H1 (cell line): ENCODE measurements around the gene MPRIP. TPM values are rescaled to one million over a fixed set of nuclear protein-coding genes. Genes with fewer than 3 reads are reported as not detected.

Experiments used
- CTCF ChIA-PET: fragments of 300-600 bp; sonication (Branson Sonifier 250); formaldehyde crosslinking; loops from one replicate; lab custom pipeline; 2021; ENCODE audit not compliant: partially characterized antibody; lab: Charles Lee
- POLR2A ChIA-PET: fragments of 300-600 bp; sonication (Branson Sonifier 250); formaldehyde crosslinking; loops from one replicate; lab custom pipeline; 2021; ENCODE audit warnings: inconsistent platforms; ENCODE audit not compliant: partially characterized antibody; lab: Charles Lee
- DNase-seq, 2 experiments: peaks; one replicate each; pipeline versions ENCODE4 v3.0.0 to v3.0.0-alpha.2; 2010 to 2022; ENCODE audit warnings: low spot score in 2 of 2, low read depth in 1 of 2, mixed read lengths in 1 of 2
- FAIRE-seq: peaks from 2 replicates; lab custom pipeline; 2011; peaks lifted over from hg19 to GRCh38; lab: Jason Lieb, UNC
- H2AFZ ChIP-seq: 2 replicates; pipeline ENCODE4 v1.8.1; 2012; ENCODE audit warnings: low read length, inconsistent platforms
- H2AK5ac ChIP-seq: 2 replicates; pipeline ENCODE4 v1.6.1; 2013; ENCODE audit warnings: low read depth, low read length
- H2BK120ac ChIP-seq: replicated peaks from 2 replicates; pipeline ENCODE3; 2013; ENCODE audit warnings: low read depth, low read length, inconsistent platforms
- H2BK12ac ChIP-seq: 2 replicates; pipeline ENCODE4 v1.6.1; 2013; ENCODE audit warnings: low read depth, low read length
- H2BK15ac ChIP-seq: 2 replicates; pipeline ENCODE4 v1.6.1; 2013; ENCODE audit warnings: low read length
- H2BK20ac ChIP-seq: 2 replicates; pipeline ENCODE4 v1.6.1; 2013; ENCODE audit warnings: low read length
- H2BK5ac ChIP-seq: 2 replicates; pipeline ENCODE4 v1.6.1; 2013; ENCODE audit warnings: low read depth, low read length
- H3K14ac ChIP-seq: 2 replicates; pipeline ENCODE4 v1.6.1; 2013; ENCODE audit warnings: inconsistent platforms; ENCODE audit not compliant: insufficient read length
- H3K18ac ChIP-seq: 2 replicates; pipeline ENCODE4 v1.6.1; 2013; ENCODE audit warnings: low read length; ENCODE audit errors: extremely low read depth
- H3K23ac ChIP-seq: 2 replicates; pipeline ENCODE4 v1.6.1; 2013; ENCODE audit warnings: inconsistent platforms; ENCODE audit not compliant: insufficient read length
- H3K23me2 ChIP-seq: 2 replicates; pipeline ENCODE4 v1.6.1; 2013; ENCODE audit warnings: low read depth, low read length
- H3K27ac ChIP-seq: 2 replicates; pipeline ENCODE4 v1.6.1; 2011; ENCODE audit warnings: low read depth, low read length, inconsistent platforms
- H3K27me3 ChIP-seq, 4 experiments: replicated peaks in 1 of 4; 1 replicate in 1 of 4; 2 replicates in 3 of 4; pipeline versions ENCODE4 v1.6.1 to v1.8.1; 2011 to 2013; ENCODE audit warnings: low read length in 3 of 4, mild to moderate bottlenecking in 3 of 4, inconsistent platforms in 2 of 4, mixed read lengths in 2 of 4, moderate library complexity in 1 of 4; ENCODE audit not compliant: control insufficient read depth in 3 of 4, insufficient read depth in 3 of 4; ENCODE audit errors: extremely low read depth in 1 of 4
- H3K36me3 ChIP-seq, 4 experiments: 2 replicates each; pipeline versions ENCODE4 v1.6.1 to v1.8.1; 2011 to 2013; ENCODE audit warnings: mild to moderate bottlenecking in 4 of 4, low read length in 3 of 4, moderate library complexity in 2 of 4, control low read depth in 1 of 4, inconsistent platforms in 1 of 4; ENCODE audit not compliant: insufficient read depth in 4 of 4, control insufficient read depth in 2 of 4
- H3K4ac ChIP-seq: replicated peaks from 2 replicates; pipeline ENCODE3; 2013; ENCODE audit warnings: low read length, low read depth, mixed read lengths, inconsistent platforms; ENCODE audit not compliant: insufficient read length
- H3K4me1 ChIP-seq, 4 experiments: replicated peaks in 1 of 4; 1 replicate in 1 of 4; 2 replicates in 3 of 4; pipeline versions ENCODE4 v1.6.1 to v1.8.1; 2011 to 2013; ENCODE audit warnings: low read length in 3 of 4, inconsistent platforms in 2 of 4, mixed read lengths in 1 of 4; ENCODE audit not compliant: insufficient read depth in 4 of 4, control insufficient read depth in 3 of 4
- H3K4me2 ChIP-seq, 2 experiments: 2 replicates each; pipeline versions ENCODE4 v1.6.1 to v1.8.1; 2011 to 2013; ENCODE audit warnings: low read depth in 2 of 2, low read length in 2 of 2, control low read depth in 1 of 2, inconsistent platforms in 1 of 2, mild to moderate bottlenecking in 1 of 2; ENCODE audit not compliant: insufficient read depth in 1 of 2
- H3K4me3 ChIP-seq, 4 experiments: fragments of 200-600, 300-600 bp in 1 of 4; sonication (generic), shearing (Covaris generic), sonication (Bioruptor Twin) in 1 of 4; 2 replicates each; pipeline versions ENCODE4 v1.5.1 to v1.8.1; 2011 to 2016; ENCODE audit warnings: low read length in 4 of 4, low read depth in 3 of 4, control low read depth in 2 of 4, inconsistent platforms in 2 of 4, mild to moderate bottlenecking in 2 of 4, mixed read lengths in 1 of 4, moderate library complexity in 1 of 4; ENCODE audit not compliant: insufficient read depth in 2 of 4; ENCODE audit errors: extremely low read depth in 1 of 4
- H3K56ac ChIP-seq: replicated peaks from 2 replicates; pipeline ENCODE3; 2013; ENCODE audit warnings: low read depth, mild to moderate bottlenecking, mixed read lengths, low read length, inconsistent platforms; ENCODE audit not compliant: insufficient read length
- H3K79me1 ChIP-seq: 2 replicates; pipeline ENCODE4 v1.6.1; 2013; ENCODE audit warnings: low read depth, low read length, control low read depth
- H3K79me2 ChIP-seq, 2 experiments: 2 replicates each; pipeline versions ENCODE4 v1.6.1 to v1.8.1; 2012 to 2013; ENCODE audit warnings: low read length in 2 of 2, mild to moderate bottlenecking in 2 of 2, inconsistent platforms in 1 of 2; ENCODE audit not compliant: insufficient read depth in 2 of 2, control insufficient read depth in 1 of 2
- H3K9ac ChIP-seq, 4 experiments: replicated peaks in 1 of 4; 1 replicate in 1 of 4; 2 replicates in 3 of 4; pipeline versions ENCODE4 v1.6.1 to v1.8.1; 2011 to 2013; ENCODE audit warnings: low read depth in 3 of 4, low read length in 3 of 4, control low read depth in 2 of 4, mild to moderate bottlenecking in 2 of 4, moderate library complexity in 2 of 4, inconsistent platforms in 1 of 4; ENCODE audit errors: extremely low read depth in 1 of 4
- H3K9me3 ChIP-seq, 2 experiments: 2 replicates each; pipeline versions ENCODE4 v1.6.1 to v1.8.1; 2012 to 2013; ENCODE audit warnings: mild to moderate bottlenecking in 2 of 2, moderate library complexity in 2 of 2, control low read depth in 1 of 2, inconsistent platforms in 1 of 2, low read depth in 1 of 2, low read length in 1 of 2, mixed read lengths in 1 of 2; ENCODE audit not compliant: insufficient read depth in 2 of 2
- H4K20me1 ChIP-seq, 2 experiments: replicated peaks in 1 of 2; 2 replicates each; pipeline versions ENCODE3 to v1.8.1; 2011 to 2013; ENCODE audit warnings: inconsistent platforms in 2 of 2, low read length in 2 of 2, mild to moderate bottlenecking in 1 of 2; ENCODE audit not compliant: insufficient read depth in 2 of 2, control insufficient read depth in 1 of 2
- H4K5ac ChIP-seq: 2 replicates; pipeline ENCODE4 v1.6.1; 2013; ENCODE audit warnings: low read length, low read depth, mixed read lengths, inconsistent platforms; ENCODE audit not compliant: insufficient read length
- H4K8ac ChIP-seq: 2 replicates; pipeline ENCODE4 v1.8.0; 2013; ENCODE audit warnings: mild to moderate bottlenecking, moderate library complexity, low read length, inconsistent platforms; ENCODE audit not compliant: insufficient read depth; ENCODE audit errors: extremely low read depth
- H4K91ac ChIP-seq: replicated peaks from 2 replicates; pipeline ENCODE3; 2013; ENCODE audit warnings: low read length, mixed read lengths, inconsistent platforms; ENCODE audit not compliant: insufficient read length
- CBX5 ChIP-seq: fragments of 300-800, 300-1000 bp; sonication (generic); IDR thresholded peaks from 2 replicates; pipeline ENCODE4 v1.7.1; 2016; ENCODE audit warnings: antibody characterized with exemption, low read length, low read depth
- CHD2 ChIP-seq: IDR thresholded peaks from 2 replicates; pipeline ENCODE4 v1.6.1; 2012; ENCODE audit warnings: low read length, improper control_type of control experiment
- CREB1 ChIP-seq: IDR thresholded peaks from 2 replicates; pipeline ENCODE4 v1.6.1; 2012; ENCODE audit warnings: inconsistent platforms
- EP300 ChIP-seq, 2 experiments: IDR thresholded peaks; 1 replicate in 1 of 2; 2 replicates in 1 of 2; pipeline ENCODE4 v1.6.1; 2011 to 2012; ENCODE audit warnings: low read depth in 2 of 2, low read length in 2 of 2, mild to moderate bottlenecking in 2 of 2, borderline replicate concordance in 1 of 2, inconsistent platforms in 1 of 2, moderate library complexity in 1 of 2
- HDAC2 ChIP-seq, 2 experiments: fragments of 300-600 bp in 1 of 2; sonication (generic) in 1 of 2; IDR thresholded peaks; 2 replicates each; pipeline ENCODE4 v1.6.1; 2011 to 2012; ENCODE audit warnings: low read depth in 2 of 2, low read length in 2 of 2, mild to moderate bottlenecking in 2 of 2, moderate library complexity in 2 of 2, borderline replicate concordance in 1 of 2, inconsistent platforms in 1 of 2
- HDAC6 ChIP-seq: IDR thresholded peaks from one replicate; pipeline ENCODE4 v1.7.1; 2012; ENCODE audit warnings: low read depth, mild to moderate bottlenecking, inconsistent platforms, low read length, moderate library complexity
- KDM4A ChIP-seq: IDR thresholded peaks from one replicate; pipeline ENCODE4 v1.7.1; 2012; ENCODE audit warnings: low read depth, mild to moderate bottlenecking, moderate library complexity, low read length, inconsistent platforms; ENCODE audit not compliant: severe bottlenecking
- NRF1 ChIP-seq: IDR thresholded peaks from 2 replicates; pipeline ENCODE4 v1.6.1; 2011; ENCODE audit warnings: mild to moderate bottlenecking, low read depth, low read length, improper control_type of control experiment
- POLR2AphosphoS5 ChIP-seq: IDR thresholded peaks from 2 replicates; pipeline ENCODE4 v1.6.1; 2011; ENCODE audit warnings: low read depth, low read length
- SIN3A ChIP-seq, 2 experiments: IDR thresholded peaks in 1 of 2; conservative IDR thresholded peaks in 1 of 2; 2 replicates each; pipeline ENCODE4 v1.6.1; 2011 to 2012; ENCODE audit warnings: low read length in 2 of 2, improper control_type of control experiment in 1 of 2, low read depth in 1 of 2, mild to moderate bottlenecking in 1 of 2
- SIX5 ChIP-seq: IDR thresholded peaks from 2 replicates; pipeline ENCODE4 v1.6.1; 2011; ENCODE audit warnings: mild to moderate bottlenecking, low read depth, low read length
- YY1 ChIP-seq: IDR thresholded peaks from 2 replicates; pipeline ENCODE4 v1.6.1; 2011; ENCODE audit warnings: low read depth, mild to moderate bottlenecking, low read length
- WGBS, 2 experiments: shearing (Covaris generic) in 1 of 2; methylation state at CpG; one replicate each; pipeline versions ENCODE4 v1.1.6 to v1.1.7; 2013 to 2015; ENCODE audit warnings: low lambda C conversion rate in 2 of 2, mixed read lengths in 2 of 2, inconsistent platforms in 1 of 2, low coverage in 1 of 2, missing lambda C conversion rate in 1 of 2; ENCODE audit not compliant: insufficient replicate concordance in 2 of 2, insufficient coverage in 1 of 2, insufficient read length in 1 of 2; ENCODE audit errors: extremely low coverage in 1 of 2, missing lambda C conversion rate in 1 of 2; 5-methylcytosine and 5-hydroxymethylcytosine counted together
- polyA plus RNA-seq, 7 experiments: library from polyadenylated mRNA; depleted of rRNA in 3 of 7; stranded (reverse) in 5 of 7; unstranded in 2 of 7; fragments of >200 nt in 5 of 7; fragments of 200-250 nt in 2 of 7; gene quantifications; 1 replicate in 5 of 7; 2 replicates in 1 of 7; 4 replicates in 1 of 7; pipeline versions ENCODE4 v1.2.1 to v1.2.3, GENCODE V29; 2011 to 2013; ENCODE audit warnings: missing spikeins in 2 of 7, mixed read lengths in 2 of 7
- total RNA-seq: library from RNA; stranded (reverse); fragmentation: NEBNext Ultra II Directional; extraction: Animal tissue kit (Norgen Biotek cat#: 25700); gene quantifications from 2 replicates; pipeline ENCODE4 v1.2.1, GENCODE V29; 2021

Gene MPRIP
- total and polyA plus RNA-seq, 2 of the 8 experiments (the other 6 are each of a cell fraction or from before 2014, with no cell fraction given), result 48.6 to 146 TPM

DNA sequence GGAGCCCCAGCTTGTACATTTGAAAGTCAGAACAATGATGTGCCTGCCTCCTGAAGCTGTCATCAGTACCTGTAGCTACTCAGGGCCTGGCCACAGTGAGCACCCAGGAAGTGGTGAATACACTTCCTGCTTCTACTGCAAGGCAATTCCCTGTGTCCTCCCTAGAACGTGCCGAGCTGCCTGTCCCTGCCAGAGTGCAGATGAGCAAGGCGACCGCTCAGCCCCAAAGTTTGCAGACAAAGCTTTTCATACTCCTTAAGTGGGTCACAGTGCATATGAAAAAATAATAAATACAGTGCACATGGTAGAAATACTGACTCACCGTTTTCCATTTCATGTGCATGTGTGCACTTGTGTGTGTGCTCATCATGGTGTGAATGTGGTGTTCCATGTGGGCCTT is 77.3 kb downstream of the MPRIP start:
- Histone ChIP-seq H4K8ac (no peak overlapping the region), H4K20me1 (peaks cover 4 to 17% of the 10 kb centered on the region in 2 experiments), H3K4me1 (no peaks in the 10 kb centered on the region; a peak in 2 of 7 replicates), H3K4me3 (no peak overlapping the region), H3K4ac (no peak overlapping the region), H3K23me2 (no peaks in the 10 kb centered on the region), H2AK5ac (no peak overlapping the region), H3K27ac (no peak overlapping the region), H3K9ac (no peak overlapping the region), H2BK15ac (no peak overlapping the region), H2BK12ac (no peak overlapping the region), H3K18ac (no peak overlapping the region), H2AFZ (no peak overlapping the region), H3K36me3 (no peaks in the 10 kb centered on the region), H3K27me3 (no peaks in the 10 kb centered on the region), H3K4me2 (no peak overlapping the region), H4K91ac (no peak overlapping the region), H4K5ac (no peak overlapping the region), H3K56ac (no peak overlapping the region), H3K79me2 (peaks cover 0 to 46% of the 10 kb centered on the region in 2 experiments; a peak in 2 of 4 replicates), H3K9me3 (no peaks in the 10 kb centered on the region), H3K79me1 (peaks cover 28% of the 10 kb centered on the region), H2BK20ac (no peak overlapping the region), H3K23ac (no peak overlapping the region), H3K14ac (no peak overlapping the region), H2BK120ac (no peak overlapping the region), H2BK5ac (no peak overlapping the region)
- POLR2A ChIA-PET, result no interaction called here
- WGBS, 2 experiments, result 76% methylated on average over 5 of the region's 5 CpGs; no CpG with 5 or more reads in 1 of the 2 experiments
- FAIRE-seq, result no peak
- CTCF ChIA-PET, result interaction anchor here (1.0 to 12.6 kb wide), 7 partner anchors 11 to 129 kb away, joined by 3 to 117 read pairs (median 7); no protein-coding TSS in a partner anchor
- no peak for DNase-seq
- no peak for TF ChIP-seq SIN3A (conservative IDR thresholded peaks at IDR 0.05 in 1 of 2, IDR thresholded peaks at IDR 0.05 in 1 of 2; ENCODE audit: low read depth in 1 of 2, low read length in 2 of 2)
- no peak for TF ChIP-seq POLR2AphosphoS5
- no peak for TF ChIP-seq CBX5
- TF ChIP-seq NRF1, result no peak
- TF ChIP-seq SIX5, result no peak
- TF ChIP-seq CREB1, result no peak
- TF ChIP-seq KDM4A, result no peak
- TF ChIP-seq HDAC6, result no peak
- TF ChIP-seq EP300 (IDR thresholded peaks at IDR 0.05; ENCODE audit: borderline replicate concordance in 1 of 2, low read depth in 2 of 2, low read length in 2 of 2), result no peak
- TF ChIP-seq YY1, result no peak
- no peak for TF ChIP-seq CHD2
- no peak for TF ChIP-seq HDAC2 (IDR thresholded peaks at IDR 0.05; ENCODE audit: borderline replicate concordance in 1 of 2, low read depth in 2 of 2, low read length in 2 of 2)
